ENCODE results near the gene SHCBP1. TPM values are rescaled to one million over a fixed set of nuclear protein-coding genes. Genes with fewer than 3 reads are reported as not detected.

The SHCBP1 gene
- total and polyA plus RNA-seq, 2 of the 13 experiments (the other 11 are each of a cell fraction or from before 2014, with no cell fraction given) = 15.7 to 33.0 TPM

DNA sequence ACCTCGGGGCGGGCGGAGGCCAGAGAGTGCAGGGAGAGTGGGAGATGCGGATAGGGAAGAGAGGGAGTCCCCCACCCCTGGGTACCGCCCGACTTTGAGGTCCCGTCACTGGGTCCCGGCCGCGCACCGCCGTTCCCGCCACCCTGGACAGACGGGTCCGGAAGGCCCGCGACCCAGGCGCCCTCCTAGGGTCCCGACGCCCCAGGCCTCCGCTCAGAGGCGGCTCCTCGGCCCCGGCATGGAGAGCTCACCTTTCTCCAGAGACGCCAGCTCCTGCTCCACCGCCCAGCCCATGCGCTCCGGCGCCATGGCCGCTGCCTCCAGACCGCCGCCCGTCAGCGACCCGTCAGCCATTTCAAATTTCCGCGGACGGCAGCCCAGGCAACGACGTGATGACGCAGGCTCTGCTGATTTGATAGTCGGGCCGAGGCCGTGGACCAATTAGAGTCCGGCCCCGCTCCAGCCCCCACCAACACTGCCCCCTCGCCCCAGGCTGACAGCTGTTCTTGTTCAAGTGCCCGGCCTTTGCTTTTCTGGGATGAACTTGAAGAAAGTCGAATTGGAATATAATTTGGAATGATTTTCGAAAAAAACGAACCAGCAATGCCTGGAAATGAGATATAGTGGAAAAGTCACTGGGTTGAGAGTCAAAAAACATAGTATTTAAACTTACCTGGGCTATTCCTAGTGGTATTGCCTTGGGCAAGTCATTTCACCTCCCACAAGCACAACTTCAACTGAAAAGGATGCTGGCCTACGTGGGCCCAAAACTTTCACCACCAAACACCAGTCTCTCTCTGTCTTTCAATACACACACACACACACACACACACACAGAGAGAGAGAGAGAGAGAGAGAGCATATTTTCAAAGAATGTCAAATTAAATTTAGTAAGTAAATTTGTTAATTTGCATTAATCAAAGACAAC, at the start of gene SHCBP1 (continued):
- TF ChIP-seq, protein P1, sequence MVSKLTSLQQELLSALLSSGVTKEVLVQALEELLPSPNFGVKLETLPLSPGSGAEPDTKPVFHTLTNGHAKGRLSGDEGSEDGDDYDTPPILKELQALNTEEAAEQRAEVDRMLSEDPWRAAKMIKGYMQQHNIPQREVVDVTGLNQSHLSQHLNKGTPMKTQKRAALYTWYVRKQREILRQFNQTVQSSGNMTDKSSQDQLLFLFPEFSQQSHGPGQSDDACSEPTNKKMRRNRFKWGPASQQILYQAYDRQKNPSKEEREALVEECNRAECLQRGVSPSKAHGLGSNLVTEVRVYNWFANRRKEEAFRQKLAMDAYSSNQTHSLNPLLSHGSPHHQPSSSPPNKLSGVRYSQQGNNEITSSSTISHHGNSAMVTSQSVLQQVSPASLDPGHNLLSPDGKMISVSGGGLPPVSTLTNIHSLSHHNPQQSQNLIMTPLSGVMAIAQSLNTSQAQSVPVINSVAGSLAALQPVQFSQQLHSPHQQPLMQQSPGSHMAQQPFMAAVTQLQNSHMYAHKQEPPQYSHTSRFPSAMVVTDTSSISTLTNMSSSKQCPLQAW (CRISPR knock-in tag; IDR thresholded peaks at IDR 0.05) = no peak; the same call in 1 of the 2 replicates
- TF ChIP-seq ZNF264 (CRISPR knock-in tag; IDR thresholded peaks at IDR 0.05) (0 out of 2 replicates have a peak, but pooled peaks have one; percentile 17), RFX5 (IDR thresholded peaks at IDR 0.05; ENCODE audit: low read depth, low read length) (peak; percentile 53), NFATC3 (CRISPR knock-in tag; IDR thresholded peaks at IDR 0.05) (no peak), SIN3A (IDR thresholded peaks at IDR 0.05; ENCODE audit: borderline replicate concordance, low read depth, low read length) (peak; percentile 100), TCF7 (IDR thresholded peaks at IDR 0.05; ENCODE audit: low read depth) (no peak), CCAR2 (optimal IDR thresholded peaks at IDR 0.05; ENCODE audit: low read depth, low read length) (no peak), ZNF564 (CRISPR knock-in tag; IDR thresholded peaks at IDR 0.05) (peak; percentile 71; the same call in 1 of the 2 replicates), GABPB1 (CRISPR knock-in tag; IDR thresholded peaks at IDR 0.05) (peak; percentile 82), ZNF772 (CRISPR knock-in tag; IDR thresholded peaks at IDR 0.05) (0 out of 2 replicates have a peak, but pooled peaks have one; percentile 32), RXRB (CRISPR knock-in tag; IDR thresholded peaks at IDR 0.05; ENCODE audit: borderline replicate concordance) (peak; percentile 38; the same call in 1 of the 2 replicates), THAP11 (CRISPR knock-in tag; IDR thresholded peaks at IDR 0.05) (0 out of 2 replicates have a peak, but pooled peaks have one; percentile 42)
- TF ChIP-seq, protein P2, sequence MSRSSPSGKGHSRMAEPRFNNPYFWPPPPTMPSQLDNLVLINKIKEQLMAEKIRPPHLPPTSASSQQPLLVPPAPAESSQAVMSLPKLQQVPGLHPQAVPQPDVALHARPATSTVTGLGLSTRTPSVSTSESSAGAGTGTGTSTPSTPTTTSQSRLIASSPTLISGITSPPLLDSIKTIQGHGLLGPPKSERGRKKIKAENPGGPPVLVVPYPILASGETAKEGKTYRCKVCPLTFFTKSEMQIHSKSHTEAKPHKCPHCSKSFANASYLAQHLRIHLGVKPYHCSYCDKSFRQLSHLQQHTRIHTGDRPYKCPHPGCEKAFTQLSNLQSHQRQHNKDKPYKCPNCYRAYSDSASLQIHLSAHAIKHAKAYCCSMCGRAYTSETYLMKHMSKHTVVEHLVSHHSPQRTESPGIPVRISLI (CRISPR knock-in tag; IDR thresholded peaks at IDR 0.05; ENCODE audit: borderline replicate concordance) = peak; percentile 38; the same call in 1 of the 2 replicates
- TF ChIP-seq, protein P3, sequence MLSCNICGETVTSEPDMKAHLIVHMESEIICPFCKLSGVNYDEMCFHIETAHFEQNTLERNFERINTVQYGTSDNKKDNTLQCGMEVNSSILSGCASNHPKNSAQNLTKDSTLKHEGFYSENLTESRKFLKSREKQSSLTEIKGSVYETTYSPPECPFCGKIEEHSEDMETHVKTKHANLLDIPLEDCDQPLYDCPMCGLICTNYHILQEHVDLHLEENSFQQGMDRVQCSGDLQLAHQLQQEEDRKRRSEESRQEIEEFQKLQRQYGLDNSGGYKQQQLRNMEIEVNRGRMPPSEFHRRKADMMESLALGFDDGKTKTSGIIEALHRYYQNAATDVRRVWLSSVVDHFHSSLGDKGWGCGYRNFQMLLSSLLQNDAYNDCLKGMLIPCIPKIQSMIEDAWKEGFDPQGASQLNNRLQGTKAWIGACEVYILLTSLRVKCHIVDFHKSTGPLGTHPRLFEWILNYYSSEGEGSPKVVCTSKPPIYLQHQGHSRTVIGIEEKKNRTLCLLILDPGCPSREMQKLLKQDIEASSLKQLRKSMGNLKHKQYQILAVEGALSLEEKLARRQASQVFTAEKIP (CRISPR knock-in tag; IDR thresholded peaks at IDR 0.05; ENCODE audit: borderline replicate concordance) = no peak
- TF ChIP-seq, protein P4, sequence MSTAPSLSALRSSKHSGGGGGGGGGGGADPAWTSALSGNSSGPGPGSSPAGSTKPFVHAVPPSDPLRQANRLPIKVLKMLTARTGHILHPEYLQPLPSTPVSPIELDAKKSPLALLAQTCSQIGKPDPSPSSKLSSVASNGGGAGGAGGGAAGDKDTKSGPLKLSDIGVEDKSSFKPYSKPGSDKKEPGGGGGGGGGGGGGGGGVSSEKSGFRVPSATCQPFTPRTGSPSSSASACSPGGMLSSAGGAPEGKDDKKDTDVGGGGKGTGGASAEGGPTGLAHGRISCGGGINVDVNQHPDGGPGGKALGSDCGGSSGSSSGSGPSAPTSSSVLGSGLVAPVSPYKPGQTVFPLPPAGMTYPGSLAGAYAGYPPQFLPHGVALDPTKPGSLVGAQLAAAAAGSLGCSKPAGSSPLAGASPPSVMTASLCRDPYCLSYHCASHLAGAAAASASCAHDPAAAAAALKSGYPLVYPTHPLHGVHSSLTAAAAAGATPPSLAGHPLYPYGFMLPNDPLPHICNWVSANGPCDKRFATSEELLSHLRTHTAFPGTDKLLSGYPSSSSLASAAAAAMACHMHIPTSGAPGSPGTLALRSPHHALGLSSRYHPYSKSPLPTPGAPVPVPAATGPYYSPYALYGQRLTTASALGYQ (CRISPR knock-in tag; IDR thresholded peaks at IDR 0.05) = peak; percentile 62; the same call in 1 of the 2 replicates
- TF ChIP-seq, protein P5, sequence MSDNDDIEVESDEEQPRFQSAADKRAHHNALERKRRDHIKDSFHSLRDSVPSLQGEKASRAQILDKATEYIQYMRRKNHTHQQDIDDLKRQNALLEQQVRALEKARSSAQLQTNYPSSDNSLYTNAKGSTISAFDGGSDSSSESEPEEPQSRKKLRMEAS (IDR thresholded peaks at IDR 0.05) = peak; percentile 86
- TF ChIP-seq, protein P6, sequence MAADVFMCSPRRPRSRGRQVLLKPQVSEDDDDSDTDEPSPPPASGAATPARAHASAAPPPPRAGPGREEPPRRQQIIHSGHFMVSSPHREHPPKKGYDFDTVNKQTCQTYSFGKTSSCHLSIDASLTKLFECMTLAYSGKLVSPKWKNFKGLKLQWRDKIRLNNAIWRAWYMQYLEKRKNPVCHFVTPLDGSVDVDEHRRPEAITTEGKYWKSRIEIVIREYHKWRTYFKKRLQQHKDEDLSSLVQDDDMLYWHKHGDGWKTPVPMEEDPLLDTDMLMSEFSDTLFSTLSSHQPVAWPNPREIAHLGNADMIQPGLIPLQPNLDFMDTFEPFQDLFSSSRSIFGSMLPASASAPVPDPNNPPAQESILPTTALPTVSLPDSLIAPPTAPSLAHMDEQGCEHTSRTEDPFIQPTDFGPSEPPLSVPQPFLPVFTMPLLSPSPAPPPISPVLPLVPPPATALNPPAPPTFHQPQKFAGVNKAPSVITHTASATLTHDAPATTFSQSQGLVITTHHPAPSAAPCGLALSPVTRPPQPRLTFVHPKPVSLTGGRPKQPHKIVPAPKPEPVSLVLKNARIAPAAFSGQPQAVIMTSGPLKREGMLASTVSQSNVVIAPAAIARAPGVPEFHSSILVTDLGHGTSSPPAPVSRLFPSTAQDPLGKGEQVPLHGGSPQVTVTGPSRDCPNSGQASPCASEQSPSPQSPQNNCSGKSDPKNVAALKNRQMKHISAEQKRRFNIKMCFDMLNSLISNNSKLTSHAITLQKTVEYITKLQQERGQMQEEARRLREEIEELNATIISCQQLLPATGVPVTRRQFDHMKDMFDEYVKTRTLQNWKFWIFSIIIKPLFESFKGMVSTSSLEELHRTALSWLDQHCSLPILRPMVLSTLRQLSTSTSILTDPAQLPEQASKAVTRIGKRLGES (CRISPR knock-in tag; IDR thresholded peaks at IDR 0.05; ENCODE audit: borderline replicate concordance) = 0 out of 2 replicates have a peak, but pooled peaks have one; percentile 26

Data from HepG2 (cell line).